Kidney (tissue), 14 donors: Measurements from ENCODE around the gene F5. TPM values are rescaled to one million over a fixed set of nuclear protein-coding genes. Genes with fewer than 3 reads are reported as not detected.

ENCODE experiments used
- DNase-seq, 5 donors: peaks; one replicate each; pipeline ENCODE4 v3.0.0-alpha.2; 2013 to 2020
- FAIRE-seq: peaks from 2 replicates; lab custom pipeline; 2012; peaks lifted over from hg19 to GRCh38; lab: Jason Lieb, UNC
- H3K27ac ChIP-seq, 2 donors: one replicate each; pipeline ENCODE4 v1.7.0; 2013; ENCODE audit warnings: low read depth in 2 of 2, low read length in 2 of 2, inconsistent platforms in 1 of 2
- H3K27me3 ChIP-seq: one replicate; pipeline ENCODE4 v1.7.1; 2013; ENCODE audit warnings: low read length, inconsistent platforms; ENCODE audit not compliant: control insufficient read depth, insufficient read depth
- H3K36me3 ChIP-seq, 3 donors: one replicate each; pipeline versions ENCODE4 v1.7.0 to v1.7.1; 2013; ENCODE audit warnings: low read length in 3 of 3, control low read depth in 1 of 3, inconsistent platforms in 1 of 3; ENCODE audit not compliant: insufficient read depth in 3 of 3, control insufficient read depth in 2 of 3
- H3K4me1 ChIP-seq, 3 donors: one replicate each; pipeline versions ENCODE4 v1.7.0 to v1.7.1; 2013; ENCODE audit warnings: low read length in 3 of 3, inconsistent platforms in 1 of 3, low read depth in 1 of 3; ENCODE audit not compliant: control insufficient read depth in 2 of 3, insufficient read depth in 2 of 3
- H3K4me3 ChIP-seq, 3 donors: one replicate each; pipeline versions ENCODE4 v1.7.0 to v1.8.1; 2013; ENCODE audit warnings: low read length in 3 of 3, control low read depth in 1 of 3, inconsistent platforms in 1 of 3
- H3K9ac ChIP-seq, 3 donors: one replicate each; pipeline versions ENCODE4 v1.7.0 to v1.7.1; 2013; ENCODE audit warnings: low read length in 3 of 3, control low read depth in 1 of 3, inconsistent platforms in 1 of 3
- H3K9me3 ChIP-seq, 3 donors: one replicate each; pipeline versions ENCODE4 v1.7.0 to v1.7.1; 2013; ENCODE audit warnings: low read length in 3 of 3, control low read depth in 1 of 3, inconsistent platforms in 1 of 3; ENCODE audit not compliant: control insufficient read depth in 2 of 3, insufficient read depth in 1 of 3
- CTCF ChIP-seq: IDR thresholded peaks from 3 replicates; pipeline ENCODE4 v1.5.1; 2012; ENCODE audit warnings: mild to moderate bottlenecking, moderate library complexity, borderline replicate concordance; ENCODE audit not compliant: insufficient read depth; ENCODE audit errors: extremely low read depth
- intact Hi-C: fragments of 100-400 bp; cut with DNase I; formaldehyde crosslinking; loops from one replicate; pipeline ENCODE4 v1.11.1; 2022
- polyA plus RNA-seq: library from polyadenylated mRNA; stranded (reverse); fragments of 350-450 nt; fragmentation: Illumina TruSeq; extraction: RNeasy Lipid Tissue Mini Kit (QIAGEN cat#74804); gene quantifications from one replicate; pipeline ENCODE4 v1.2.3, GENCODE V29; 2014; ENCODE audit warnings: low read depth, low replicate concordance; ENCODE audit not compliant: insufficient read depth
- total RNA-seq: library from RNA; stranded (reverse); fragmentation: NEBNext Ultra II Directional; extraction: Animal tissue kit (Norgen Biotek cat#: 25700); gene quantifications from one replicate; pipeline ENCODE4 v1.2.1, GENCODE V29; 2021
- donor health status: control.
- donor health status: control.
- donor health status: control.
- donor health status: control.
- donor health status: control.
- donor health status: DM: yes; HTN: yes; CAD: no.
- donor health status: Normal renal cell carcinoma (clear cell type).

F5 gene
- total and polyA plus RNA-seq, 2 donors from 2014 or later: 3.8 to 5.1 TPM

GRCh38 chr1:169493251-169493650 is 93.0 kb downstream of the F5 start:
- Histone ChIP-seq H3K27ac (no peak overlapping the region), H3K9me3 (no peaks in the 10 kb centered on the region), H3K4me3 (no peak overlapping the region), H3K36me3 (no peaks in the 10 kb centered on the region), H3K4me1 (no peaks in the 10 kb centered on the region), H3K9ac (no peak overlapping the region), H3K27me3 (no peaks in the 10 kb centered on the region)
- intact Hi-C loops: no loop called here
- TF ChIP-seq CTCF: no peak
- FAIRE-seq: no peak
- no peak for DNase-seq

GRCh38 chr1:169491845-169492281 is 94.4 kb downstream of the F5 start:
- no peak overlapping the region for H3K4me3 ChIP-seq
- no peak for TF ChIP-seq CTCF

GRCh38 chr1:169488157-169488556 is 98.1 kb downstream of the F5 start:
- no peaks in the 10 kb centered on the region for H3K36me3 ChIP-seq
- H3K9ac ChIP-seq: no peak overlapping the region
- no peaks in the 10 kb centered on the region for H3K9me3 ChIP-seq
- FAIRE-seq (no peak), DNase-seq (no peak)
- H3K27ac ChIP-seq: no peak overlapping the region
- intact Hi-C loops: no loop called here
- peaks cover 0 to 5% (median 3%) of the 10 kb centered on the region in 3 donors for H3K4me1 ChIP-seq
- no peak for TF ChIP-seq CTCF
- H3K4me3 ChIP-seq: peak overlapping the region in 1 of 3 donors; percentile 31
- H3K27me3 ChIP-seq: no peaks in the 10 kb centered on the region

More at GRCh38 chr1:169491845-169492281, 94.4 kb downstream of the F5 start:
- Histone ChIP-seq H3K4me1 (peaks cover 0 to 1% (median 0%) of the 10 kb centered on the region in 3 donors), H3K27ac (no peak overlapping the region), H3K9ac (no peak overlapping the region), H3K27me3 (no peaks in the 10 kb centered on the region), H3K36me3 (no peaks in the 10 kb centered on the region), H3K9me3 (no peaks in the 10 kb centered on the region)
- FAIRE-seq (no peak), DNase-seq (no peak)
- intact Hi-C loops: no loop called here

GRCh38 chr1:169487561-169487960 is 98.7 kb downstream of the F5 start:
- FAIRE-seq (no peak), DNase-seq (peak in 1 of 5 donors; percentile 4)
- intact Hi-C loops: no loop called here
- Histone ChIP-seq H3K9me3 (no peaks in the 10 kb centered on the region), H3K27me3 (no peaks in the 10 kb centered on the region), H3K9ac (no peak overlapping the region), H3K4me3 (peak overlapping the region in 1 of 3 donors; percentile 31), H3K27ac (no peak overlapping the region), H3K36me3 (no peaks in the 10 kb centered on the region), H3K4me1 (peaks cover under 1 to 5% (median 3%) of the 10 kb centered on the region in 3 donors)
- no peak for TF ChIP-seq CTCF
